OCI-LY3 (cell line): Measurements from ENCODE around the gene PACSIN2.

Experiments
- CTCF ChIP-seq: fragments of 200-600, 300-600 bp; sonication (generic); IDR thresholded peaks from 2 replicates; pipeline ENCODE4 v1.5.1; 2014; ENCODE audit warnings: antibody characterized with exemption, low read length, low read depth
- EZH2phosphoT487 ChIP-seq: fragments of 200-600 bp; shearing (Covaris generic); IDR thresholded peaks from 2 replicates; pipeline ENCODE4 v1.6.1; 2018; ENCODE audit warnings: antibody characterized with exemption, mixed run types, low read depth

GRCh38 chr22:42930810-42931420, 84.0 kb downstream of the PACSIN2 start:
- peak; percentile 27; the same call in 1 of the 2 replicates for TF ChIP-seq CTCF
- no peak for TF ChIP-seq EZH2phosphoT487
